Endothelial cell (in vitro differentiated cells): Measurements from ENCODE around the gene SORT1. TPM values are rescaled to one million over a fixed set of nuclear protein-coding genes. Genes with fewer than 3 reads are reported as not detected.
A peak's percentile ranks its signal among the peaks of the same experiment; 100 is the strongest.

Source experiments
- DNase-seq: peaks from one replicate; pipeline ENCODE4 v3.0.0; 2021; ENCODE audit warnings: low spot score
- H3K27ac Mint-ChIP-seq: one replicate; pipeline ENCODE4 v1.8.0; 2021; ENCODE audit warnings: mixed read lengths, inconsistent platforms; ENCODE audit not compliant: unreplicated experiment
- H3K27me3 Mint-ChIP-seq: one replicate; pipeline ENCODE4 v1.8.0; 2021; ENCODE audit warnings: mild to moderate bottlenecking, moderate library complexity, mixed read lengths, inconsistent platforms; ENCODE audit not compliant: unreplicated experiment
- H3K36me3 Mint-ChIP-seq: one replicate; pipeline ENCODE4 v1.8.0; 2021; ENCODE audit warnings: mild to moderate bottlenecking, low read depth, mixed read lengths, inconsistent platforms; ENCODE audit not compliant: unreplicated experiment
- H3K4me1 Mint-ChIP-seq: one replicate; pipeline ENCODE4 v1.8.0; 2021; ENCODE audit warnings: mild to moderate bottlenecking, mixed read lengths, inconsistent platforms; ENCODE audit not compliant: unreplicated experiment
- H3K4me3 Mint-ChIP-seq: one replicate; pipeline ENCODE4 v1.8.0; 2021; ENCODE audit warnings: mild to moderate bottlenecking, mixed read lengths, inconsistent platforms; ENCODE audit not compliant: unreplicated experiment
- H3K9me3 Mint-ChIP-seq: one replicate; pipeline ENCODE4 v1.8.0; 2021; ENCODE audit warnings: mixed read lengths, inconsistent platforms; ENCODE audit not compliant: unreplicated experiment
- total RNA-seq: library from RNA; stranded (reverse); fragmentation: NEBNext Ultra II Directional; extraction: Animal tissue kit (Norgen Biotek cat#: 25700); gene quantifications from one replicate; pipeline ENCODE4 v1.2.1, GENCODE V29; 2021; ENCODE audit not compliant: unreplicated experiment
- TF ChIP-seq, protein P1 (sequence below): fragments of 200-600 bp; sonication (generic); IDR thresholded peaks from one replicate; pipeline ENCODE4 v1.5.0; 2021; ENCODE audit warnings: antibody characterized with exemption; ENCODE audit not compliant: unreplicated experiment

Gene SORT1
- total RNA-seq, 1 donor from 2014 or later = 49.0 TPM

DNA sequence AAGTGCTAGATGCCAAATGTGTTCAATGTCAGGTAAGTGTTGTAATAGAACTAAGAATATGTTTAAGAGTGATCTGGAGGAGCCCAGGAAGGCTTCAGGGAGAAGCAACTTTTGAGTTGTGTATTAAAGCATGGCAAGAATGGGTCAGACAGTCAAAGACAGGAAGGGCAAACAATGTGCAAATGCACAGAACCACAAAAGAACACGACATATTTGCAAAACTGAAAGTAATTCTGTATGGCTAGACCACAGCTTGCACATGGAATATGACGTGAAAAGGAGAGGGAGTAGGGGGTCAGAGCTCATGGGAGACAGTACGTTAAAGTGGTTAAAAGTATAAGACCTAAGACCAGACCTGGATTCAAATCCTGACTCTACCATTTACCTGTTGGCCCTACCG is 7.1 kb upstream of the SORT1 start:
- Mint-ChIP-seq H3K27me3 (peaks cover 2% of the 10 kb centered on the region), H3K36me3 (peaks cover 18% of the 10 kb centered on the region), H3K4me1 (no peaks in the 10 kb centered on the region), H3K4me3 (no peak overlapping the region), H3K27ac (no peak overlapping the region), H3K9me3 (no peaks in the 10 kb centered on the region)
- TF ChIP-seq, protein P1, sequence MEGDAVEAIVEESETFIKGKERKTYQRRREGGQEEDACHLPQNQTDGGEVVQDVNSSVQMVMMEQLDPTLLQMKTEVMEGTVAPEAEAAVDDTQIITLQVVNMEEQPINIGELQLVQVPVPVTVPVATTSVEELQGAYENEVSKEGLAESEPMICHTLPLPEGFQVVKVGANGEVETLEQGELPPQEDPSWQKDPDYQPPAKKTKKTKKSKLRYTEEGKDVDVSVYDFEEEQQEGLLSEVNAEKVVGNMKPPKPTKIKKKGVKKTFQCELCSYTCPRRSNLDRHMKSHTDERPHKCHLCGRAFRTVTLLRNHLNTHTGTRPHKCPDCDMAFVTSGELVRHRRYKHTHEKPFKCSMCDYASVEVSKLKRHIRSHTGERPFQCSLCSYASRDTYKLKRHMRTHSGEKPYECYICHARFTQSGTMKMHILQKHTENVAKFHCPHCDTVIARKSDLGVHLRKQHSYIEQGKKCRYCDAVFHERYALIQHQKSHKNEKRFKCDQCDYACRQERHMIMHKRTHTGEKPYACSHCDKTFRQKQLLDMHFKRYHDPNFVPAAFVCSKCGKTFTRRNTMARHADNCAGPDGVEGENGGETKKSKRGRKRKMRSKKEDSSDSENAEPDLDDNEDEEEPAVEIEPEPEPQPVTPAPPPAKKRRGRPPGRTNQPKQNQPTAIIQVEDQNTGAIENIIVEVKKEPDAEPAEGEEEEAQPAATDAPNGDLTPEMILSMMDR = no peak
- no peak for DNase-seq

DNA sequence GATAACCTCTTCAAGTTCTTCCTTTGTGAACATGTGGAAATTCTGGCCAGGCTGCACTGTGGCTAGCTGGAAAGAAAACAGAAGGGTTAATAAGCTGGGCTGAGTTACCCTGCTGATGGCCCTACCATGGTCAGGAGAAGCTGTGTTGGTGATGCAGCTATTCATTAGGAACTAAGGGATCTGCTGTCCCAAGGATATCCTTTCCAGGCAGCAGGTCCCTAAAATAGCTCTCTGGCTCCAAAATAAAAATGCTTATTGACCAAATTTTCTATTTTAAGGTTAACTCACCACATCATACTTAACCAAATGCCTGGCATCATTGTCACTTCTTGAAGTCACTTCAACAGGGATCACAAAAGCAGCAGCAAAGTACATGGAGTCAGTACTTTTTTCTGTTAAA is 4.3 kb upstream of the SORT1 start:
- H3K9me3 Mint-ChIP-seq = no peaks in the 10 kb centered on the region
- no peak overlapping the region for H3K4me3 Mint-ChIP-seq
- H3K4me1 Mint-ChIP-seq = peaks cover 12% of the 10 kb centered on the region
- peaks cover 4% of the 10 kb centered on the region for H3K36me3 Mint-ChIP-seq
- DNase-seq = no peak
- H3K27me3 Mint-ChIP-seq = peaks cover 3% of the 10 kb centered on the region
- TF ChIP-seq, protein P1 = no peak
- H3K27ac Mint-ChIP-seq = no peak overlapping the region

DNA sequence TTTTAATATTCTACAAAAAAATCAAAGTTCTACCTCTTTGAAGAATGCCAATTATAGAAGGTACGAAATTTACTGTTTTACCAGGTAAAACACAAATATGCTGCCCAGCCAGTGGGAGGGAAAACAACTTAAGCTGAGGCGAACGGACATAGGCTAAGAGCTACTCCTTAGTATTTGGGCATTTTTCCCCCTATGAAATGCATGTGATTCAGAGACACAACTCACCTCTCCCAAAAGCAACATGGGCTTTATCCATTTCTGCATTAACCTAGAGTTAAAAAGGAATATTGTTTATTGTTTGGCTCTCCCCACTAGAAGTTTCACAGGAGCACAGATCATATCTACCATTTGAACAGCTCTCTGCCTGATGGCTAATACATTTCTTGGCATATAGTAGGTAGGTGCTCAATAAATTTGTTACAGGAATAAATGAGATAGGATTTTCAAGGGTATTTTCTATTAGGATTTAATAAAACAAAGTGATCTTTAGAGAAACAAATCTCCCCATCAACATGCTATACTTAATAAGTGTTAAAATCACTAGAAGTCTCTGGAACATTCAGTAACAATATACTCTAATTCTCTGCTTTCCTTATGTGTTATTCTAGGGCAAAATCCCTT is 2.4 kb upstream of the SORT1 start:
- Mint-ChIP-seq H3K27ac (no peak overlapping the region), H3K9me3 (no peaks in the 10 kb centered on the region), H3K27me3 (peaks cover 4% of the 10 kb centered on the region), H3K4me3 (no peak overlapping the region), H3K36me3 (peaks cover 4% of the 10 kb centered on the region), H3K4me1 (peaks cover 30% of the 10 kb centered on the region)
- TF ChIP-seq, protein P1 = no peak
- DNase-seq = no peak

DNA sequence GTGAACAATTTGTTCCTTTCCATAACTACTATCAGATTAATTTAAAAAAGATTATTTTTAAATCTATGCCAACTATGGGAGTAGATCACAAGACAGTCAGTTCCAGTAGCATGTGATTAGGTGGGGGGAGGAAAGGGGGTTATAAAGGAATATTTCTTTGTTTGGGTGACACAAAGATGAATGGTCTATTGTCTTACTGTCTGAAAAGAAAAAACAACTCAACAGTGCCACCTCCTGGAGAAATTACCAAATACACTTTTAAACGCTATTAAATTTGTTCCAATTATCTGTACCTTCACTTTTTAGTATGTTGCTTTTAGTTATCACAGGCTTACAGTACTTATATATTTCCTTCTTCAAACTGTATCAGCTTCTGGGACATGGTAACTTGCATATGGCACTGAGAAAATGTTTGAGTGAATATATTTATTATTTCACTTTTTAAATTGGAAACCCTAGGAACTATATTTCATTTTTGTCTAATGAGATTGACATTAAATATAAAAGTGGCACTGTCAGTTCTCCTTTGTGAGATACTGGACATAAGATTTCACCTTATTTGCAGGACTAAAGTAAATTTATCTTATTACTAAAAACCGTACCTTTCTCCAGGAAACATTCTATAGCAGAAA is 1.7 kb upstream of the SORT1 start:
- Mint-ChIP-seq H3K36me3 (peaks cover 4% of the 10 kb centered on the region), H3K9me3 (no peaks in the 10 kb centered on the region), H3K27me3 (peaks cover 4% of the 10 kb centered on the region), H3K4me1 (peaks cover 30% of the 10 kb centered on the region), H3K4me3 (no peak overlapping the region), H3K27ac (no peak overlapping the region)
- DNase-seq = peak; percentile 45
- TF ChIP-seq, protein P1 = peak; percentile 95

DNA sequence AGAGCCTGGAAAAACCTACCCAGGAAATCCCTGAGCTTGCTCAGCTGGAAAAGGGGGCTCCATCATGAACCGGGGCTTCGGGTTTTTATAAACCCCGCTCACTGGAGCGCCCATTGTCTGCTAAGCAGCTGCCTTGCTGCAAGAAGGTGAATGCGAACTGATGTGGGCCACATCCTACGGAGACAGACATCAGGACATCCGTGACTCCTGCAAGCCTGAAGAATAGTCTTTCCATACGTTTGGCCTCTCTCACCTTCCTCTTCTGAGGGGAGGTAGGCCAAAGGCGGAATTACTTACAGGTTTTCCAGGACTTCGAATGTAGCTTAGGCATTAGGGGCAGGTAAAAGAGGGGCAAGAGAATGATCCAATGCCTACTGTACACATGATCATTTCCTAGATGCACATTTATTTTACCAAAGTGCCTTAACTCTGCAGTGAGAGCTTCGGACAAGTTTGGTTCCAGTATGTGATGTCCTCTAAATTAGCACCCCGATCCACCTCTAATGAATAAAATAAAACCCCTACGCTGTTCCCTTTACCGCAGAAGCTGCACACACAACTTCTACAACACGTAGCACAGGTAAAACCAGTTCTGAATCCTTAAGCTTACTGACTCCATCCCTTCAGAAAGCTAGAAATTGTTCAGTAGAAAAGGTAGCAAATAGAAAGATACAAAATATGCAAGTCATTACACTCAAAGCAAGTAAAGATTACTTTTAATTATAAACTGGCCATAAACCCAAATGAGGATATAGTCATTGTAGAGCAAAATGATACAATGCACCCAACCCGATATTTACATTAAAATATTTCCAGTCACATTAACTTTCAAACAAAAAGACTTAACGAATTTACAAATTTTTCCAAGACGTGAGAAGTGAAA is 866 bp upstream of the SORT1 start:
- Mint-ChIP-seq H3K36me3 (peaks cover under 1% of the 10 kb centered on the region), H3K4me1 (peaks cover 30% of the 10 kb centered on the region), H3K4me3 (peak overlapping the region; percentile 90), H3K27me3 (peaks cover 4% of the 10 kb centered on the region), H3K9me3 (no peaks in the 10 kb centered on the region), H3K27ac (peak overlapping the region; percentile 67)
- DNase-seq = no peak
- TF ChIP-seq, protein P1 = no peak
